CD4-positive, alpha-beta T cell treated with Interleukin-1 beta for 1 hour (primary cell): Measurements from ENCODE around the gene ZBTB43.

Experiments
- DNase-seq, 2 donors: peaks; one replicate each; pipeline ENCODE4 v3.0.0-alpha.2; 2020 to 2022

ZBTB43 gene

GRCh38 chr9:126832440-126832839 lies 27.6 kb downstream of the ZBTB43 start:
- no peak for DNase-seq

GRCh38 chr9:126833020-126833419 lies 28.2 kb downstream of the ZBTB43 start:
- no peak for DNase-seq

- DNase-seq, result no peak
Observed at GRCh38 chr9:126833710-126834345, 29.0 kb downstream of the ZBTB43 start.

GRCh38 chr9:126834672-126835071 lies 29.8 kb downstream of the ZBTB43 start:
- no peak for DNase-seq

- DNase-seq, result no peak
Observed at GRCh38 chr9:126836216-126836615, 31.4 kb downstream of the ZBTB43 start.

GRCh38 chr9:126838055-126838811 lies 33.4 kb downstream of the ZBTB43 start:
- no peak for DNase-seq

GRCh38 chr9:126838895-126839294 lies 34.1 kb downstream of the ZBTB43 start:
- no peak for DNase-seq

- no peak for DNase-seq
Observed at GRCh38 chr9:126839301-126839700, 34.5 kb downstream of the ZBTB43 start.

- no peak for DNase-seq
Observed at GRCh38 chr9:126842220-126842842, 37.5 kb downstream of the ZBTB43 start.

GRCh38 chr9:126842977-126843799 lies 38.3 kb downstream of the ZBTB43 start:
- no peak for DNase-seq

GRCh38 chr9:126844085-126844484 lies 39.2 kb downstream of the ZBTB43 start:
- DNase-seq, result no peak

- no peak for DNase-seq
Observed at GRCh38 chr9:126847051-126847450, 42.2 kb downstream of the ZBTB43 start.

- DNase-seq, result no peak
Observed at GRCh38 chr9:126849591-126850225, 44.9 kb downstream of the ZBTB43 start.

- no peak for DNase-seq
Observed at GRCh38 chr9:126851286-126851880, 46.5 kb downstream of the ZBTB43 start.

GRCh38 chr9:126852086-126852688 lies 47.3 kb downstream of the ZBTB43 start:
- no peak for DNase-seq

- no peak for DNase-seq
Observed at GRCh38 chr9:126853667-126854066, 48.8 kb downstream of the ZBTB43 start.

- DNase-seq, result no peak
Observed at GRCh38 chr9:126854734-126855133, 49.9 kb downstream of the ZBTB43 start.

GRCh38 chr9:126856326-126856877 lies 51.6 kb downstream of the ZBTB43 start:
- no peak for DNase-seq

GRCh38 chr9:126857261-126857960 lies 52.6 kb downstream of the ZBTB43 start:
- no peak for DNase-seq

- no peak for DNase-seq
Observed at GRCh38 chr9:126859111-126859510, 54.3 kb downstream of the ZBTB43 start.
